SK-N-SH treated with all-trans-retinoic acid at 6 μM for 48 hours (cell line): Measurements from ENCODE around the gene SLX9.

Source experiments
- ATAC-seq: fragments of 200-7000 bp; cut with Tn5 transposase; 3 replicates; pipeline ENCODE4 v1.9.1; 2020; ENCODE audit warnings: mild to moderate bottlenecking, moderate library complexity
- ARNTL ChIP-seq: fragments of 450-650 bp; formaldehyde crosslinking; IDR thresholded peaks from 2 replicates; pipeline ENCODE4 v1.5.0; 2020; ENCODE audit warnings: low read depth, mild to moderate bottlenecking, moderate library complexity, borderline replicate concordance
- BACH2 ChIP-seq: fragments of 250-450 bp; sonication (Bioruptor Pico); IDR thresholded peaks from 2 replicates; pipeline ENCODE4 v1.9.0; 2021; ENCODE audit warnings: mild to moderate bottlenecking, borderline replicate concordance
- CREB5 ChIP-seq: fragments of 250-450 bp; sonication (Bioruptor Pico); IDR thresholded peaks from 2 replicates; pipeline ENCODE4 v1.5.1; 2020; ENCODE audit warnings: low read depth, mild to moderate bottlenecking, moderate library complexity
- CSDC2 ChIP-seq: fragments of 250-450 bp; sonication (Bioruptor Pico); IDR thresholded peaks from 2 replicates; pipeline ENCODE4 v1.5.0; 2020; ENCODE audit warnings: mild to moderate bottlenecking, moderate library complexity
- CSRNP3 ChIP-seq: fragments of 250-450 bp; sonication (Bioruptor Pico); IDR thresholded peaks from 2 replicates; pipeline ENCODE4 v1.5.1; 2021; ENCODE audit warnings: mild to moderate bottlenecking, moderate library complexity
- ESRRG ChIP-seq: fragments of 250-450 bp; sonication (Bioruptor Pico); IDR thresholded peaks from 2 replicates; pipeline ENCODE4 v1.6.1; 2021; ENCODE audit warnings: mild to moderate bottlenecking
- GLIS3 ChIP-seq: fragments of 250-450 bp; sonication (Bioruptor Pico); IDR thresholded peaks from 2 replicates; pipeline ENCODE4 v1.5.0; 2020; ENCODE audit warnings: mild to moderate bottlenecking, moderate library complexity
- ISL1 ChIP-seq: fragments of 250-450 bp; sonication (Bioruptor Pico); IDR thresholded peaks from 2 replicates; pipeline ENCODE4 v2.1.2; 2022; ENCODE audit warnings: mild to moderate bottlenecking, moderate library complexity
- OSR1 ChIP-seq: fragments of 250-450 bp; sonication (Bioruptor Pico); IDR thresholded peaks from 2 replicates; pipeline ENCODE4 v1.8.0; 2022; ENCODE audit warnings: moderate library complexity, mild to moderate bottlenecking, inconsistent platforms
- POU6F1 ChIP-seq: fragments of 250-450 bp; sonication (Bioruptor Pico); IDR thresholded peaks from 2 replicates; pipeline ENCODE4 v1.8.0; 2021; ENCODE audit warnings: low read depth, mild to moderate bottlenecking, moderate library complexity, borderline replicate concordance
- PPARA ChIP-seq: fragments of 250-450 bp; sonication (Bioruptor Pico); IDR thresholded peaks from 2 replicates; pipeline ENCODE4 v1.5.0; 2020; ENCODE audit warnings: mild to moderate bottlenecking, borderline replicate concordance
- RARB ChIP-seq: fragments of 250-450 bp; sonication (Bioruptor Pico); IDR thresholded peaks from 2 replicates; pipeline ENCODE4 v1.8.0; 2021; ENCODE audit warnings: mild to moderate bottlenecking, moderate library complexity
- SNAI2 ChIP-seq: fragments of 250-450 bp; sonication (Bioruptor Pico); IDR thresholded peaks from 2 replicates; pipeline ENCODE4 v1.5.0; 2020; ENCODE audit warnings: mild to moderate bottlenecking, moderate library complexity
- TCF4 ChIP-seq: fragments of 250-450 bp; sonication (Bioruptor Pico); IDR thresholded peaks from 2 replicates; pipeline ENCODE4 v1.8.0; 2021; ENCODE audit warnings: mild to moderate bottlenecking, moderate library complexity, borderline replicate concordance
- TOX ChIP-seq: fragments of 250-450 bp; sonication (Bioruptor Pico); IDR thresholded peaks from 2 replicates; pipeline ENCODE4 v1.8.0; 2021; ENCODE audit warnings: mild to moderate bottlenecking, moderate library complexity, borderline replicate concordance
- TSHZ2 ChIP-seq: fragments of 250-450 bp; sonication (Bioruptor Pico); IDR thresholded peaks from 2 replicates; pipeline ENCODE4 v1.5.0; 2020; ENCODE audit warnings: mild to moderate bottlenecking, moderate library complexity
- ZC3H10 ChIP-seq: fragments of 250-450 bp; sonication (Bioruptor Pico); IDR thresholded peaks from 2 replicates; pipeline ENCODE4 v1.5.1; 2021; ENCODE audit warnings: mild to moderate bottlenecking, moderate library complexity
- ZFP3 ChIP-seq: fragments of 250-450 bp; sonication (Bioruptor Pico); IDR thresholded peaks from 2 replicates; pipeline ENCODE4 v1.5.0; 2020; ENCODE audit warnings: mild to moderate bottlenecking, moderate library complexity
- ZFP30 ChIP-seq: fragments of 450-650 bp; formaldehyde crosslinking; IDR thresholded peaks from 2 replicates; pipeline ENCODE4 v1.5.0; 2022; ENCODE audit warnings: mild to moderate bottlenecking, moderate library complexity
- ZNF565 ChIP-seq: fragments of 450-650 bp; formaldehyde crosslinking; conservative IDR thresholded peaks from 2 replicates; pipeline ENCODE4 v1.5.0; 2020; ENCODE audit warnings: low read depth, mild to moderate bottlenecking, moderate library complexity
- ZNF70 ChIP-seq: fragments of 450-650 bp; formaldehyde crosslinking; IDR thresholded peaks from 2 replicates; pipeline ENCODE4 v1.5.0; 2020; ENCODE audit warnings: mild to moderate bottlenecking, moderate library complexity
- ZNF8 ChIP-seq: fragments of 450-650 bp; formaldehyde crosslinking; IDR thresholded peaks from 2 replicates; pipeline ENCODE4 v1.5.0; 2020; ENCODE audit warnings: mild to moderate bottlenecking, moderate library complexity

SLX9 gene

GRCh38 chr21:44894687-44895302 is 45.0 kb upstream of the SLX9 start:
- no peak for TF ChIP-seq OSR1 (CRISPR knock-in tag)
- TF ChIP-seq CSRNP3: no peak
- no peak for TF ChIP-seq CREB5 (CRISPR knock-in tag)
- TF ChIP-seq CSDC2 (CRISPR knock-in tag): no peak
- no peak for TF ChIP-seq TOX (CRISPR knock-in tag)
- TF ChIP-seq ZNF8 (CRISPR knock-in tag): no peak
- TF ChIP-seq SNAI2 (CRISPR knock-in tag): no peak
- no peak for TF ChIP-seq ZC3H10 (CRISPR knock-in tag)
- no peak for TF ChIP-seq ZNF70 (CRISPR knock-in tag)
- no peak for TF ChIP-seq ISL1 (CRISPR knock-in tag)
- TF ChIP-seq POU6F1 (CRISPR knock-in tag): no peak
- no peak for TF ChIP-seq RARB (CRISPR knock-in tag)
- no peak for TF ChIP-seq ZFP3 (CRISPR knock-in tag)
- TF ChIP-seq BACH2 (CRISPR knock-in tag): no peak
- TF ChIP-seq ZFP30 (CRISPR knock-in tag): no peak
- no peak for TF ChIP-seq TCF4 (CRISPR knock-in tag)
- TF ChIP-seq ESRRG: no peak
- no peak for TF ChIP-seq GLIS3 (CRISPR knock-in tag)
- TF ChIP-seq TSHZ2 (CRISPR knock-in tag): no peak
- no peak for TF ChIP-seq ARNTL (CRISPR knock-in tag)
- no peak for ATAC-seq

GRCh38 chr21:44895859-44896258 is 44.0 kb upstream of the SLX9 start:
- no peak for TF ChIP-seq ZNF8 (CRISPR knock-in tag)
- TF ChIP-seq ISL1 (CRISPR knock-in tag): no peak
- TF ChIP-seq BACH2 (CRISPR knock-in tag): no peak
- TF ChIP-seq GLIS3 (CRISPR knock-in tag): no peak
- no peak for TF ChIP-seq POU6F1 (CRISPR knock-in tag)
- no peak for TF ChIP-seq RARB (CRISPR knock-in tag)
- no peak for TF ChIP-seq ARNTL (CRISPR knock-in tag)
- TF ChIP-seq ZNF565 (CRISPR knock-in tag): no peak
- no peak for TF ChIP-seq ZNF70 (CRISPR knock-in tag)
- TF ChIP-seq PPARA (CRISPR knock-in tag): no peak
- TF ChIP-seq TCF4 (CRISPR knock-in tag): no peak
- TF ChIP-seq CREB5 (CRISPR knock-in tag): no peak
- no peak for TF ChIP-seq TOX (CRISPR knock-in tag)
- no peak for ATAC-seq
